Retinal pigment epithelial cell (primary cell): ENCODE measurements around the gene TSHZ2.

Experiments used
- DNase-seq: peaks from one replicate; pipeline ENCODE4 v3.0.0-alpha.2; 2010; ENCODE audit warnings: low read depth
- H3K4me3 ChIP-seq: 2 replicates; pipeline ENCODE4 v1.5.1; 2011; ENCODE audit warnings: mild to moderate bottlenecking, low read length, control low read depth, moderate library complexity
- TF ChIP-seq, protein P1 (sequence below): conservative IDR thresholded peaks from 2 replicates; pipeline ENCODE4 v1.5.1; 2011; ENCODE audit warnings: low read depth, low read length, control low read depth, inconsistent platforms

TSHZ2 gene

GRCh38 chr20:52984451-52984810 lies 12.3 kb downstream of the TSHZ2 start:
- TF ChIP-seq, protein P1, sequence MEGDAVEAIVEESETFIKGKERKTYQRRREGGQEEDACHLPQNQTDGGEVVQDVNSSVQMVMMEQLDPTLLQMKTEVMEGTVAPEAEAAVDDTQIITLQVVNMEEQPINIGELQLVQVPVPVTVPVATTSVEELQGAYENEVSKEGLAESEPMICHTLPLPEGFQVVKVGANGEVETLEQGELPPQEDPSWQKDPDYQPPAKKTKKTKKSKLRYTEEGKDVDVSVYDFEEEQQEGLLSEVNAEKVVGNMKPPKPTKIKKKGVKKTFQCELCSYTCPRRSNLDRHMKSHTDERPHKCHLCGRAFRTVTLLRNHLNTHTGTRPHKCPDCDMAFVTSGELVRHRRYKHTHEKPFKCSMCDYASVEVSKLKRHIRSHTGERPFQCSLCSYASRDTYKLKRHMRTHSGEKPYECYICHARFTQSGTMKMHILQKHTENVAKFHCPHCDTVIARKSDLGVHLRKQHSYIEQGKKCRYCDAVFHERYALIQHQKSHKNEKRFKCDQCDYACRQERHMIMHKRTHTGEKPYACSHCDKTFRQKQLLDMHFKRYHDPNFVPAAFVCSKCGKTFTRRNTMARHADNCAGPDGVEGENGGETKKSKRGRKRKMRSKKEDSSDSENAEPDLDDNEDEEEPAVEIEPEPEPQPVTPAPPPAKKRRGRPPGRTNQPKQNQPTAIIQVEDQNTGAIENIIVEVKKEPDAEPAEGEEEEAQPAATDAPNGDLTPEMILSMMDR, result no peak
- H3K4me3 ChIP-seq, result no peak overlapping the region
- DNase-seq, result no peak

- TF ChIP-seq, protein P1, result no peak
- no peak overlapping the region for H3K4me3 ChIP-seq
- peak; percentile 30 for DNase-seq
Measured at GRCh38 chr20:52985687-52986086, 13.5 kb downstream of the TSHZ2 start.

GRCh38 chr20:52987295-52987694 lies 15.1 kb downstream of the TSHZ2 start:
- TF ChIP-seq, protein P1, result no peak
- H3K4me3 ChIP-seq, result no peak overlapping the region
- DNase-seq, result no peak

DNA sequence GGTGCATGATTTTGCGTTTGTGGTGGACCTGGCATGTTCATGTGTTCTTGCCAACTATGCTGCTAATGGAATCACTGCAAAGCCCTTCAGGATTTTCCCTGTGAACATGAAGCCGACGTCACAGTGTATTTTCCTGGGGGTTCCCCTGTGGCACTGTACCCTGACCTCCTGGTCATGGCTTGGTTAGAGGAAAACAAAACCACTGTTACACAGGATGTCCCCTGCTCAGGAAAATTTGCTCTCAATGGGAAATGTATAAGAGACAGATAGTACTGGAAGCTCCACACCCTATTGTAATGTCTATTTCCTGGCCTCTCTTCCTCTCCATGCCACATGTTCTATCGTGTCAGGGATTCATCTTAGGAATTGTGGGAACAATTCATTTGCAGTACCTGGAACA lies 19.7 kb downstream of the TSHZ2 start:
- DNase-seq, result no peak
- TF ChIP-seq, protein P1, result no peak

DNA sequence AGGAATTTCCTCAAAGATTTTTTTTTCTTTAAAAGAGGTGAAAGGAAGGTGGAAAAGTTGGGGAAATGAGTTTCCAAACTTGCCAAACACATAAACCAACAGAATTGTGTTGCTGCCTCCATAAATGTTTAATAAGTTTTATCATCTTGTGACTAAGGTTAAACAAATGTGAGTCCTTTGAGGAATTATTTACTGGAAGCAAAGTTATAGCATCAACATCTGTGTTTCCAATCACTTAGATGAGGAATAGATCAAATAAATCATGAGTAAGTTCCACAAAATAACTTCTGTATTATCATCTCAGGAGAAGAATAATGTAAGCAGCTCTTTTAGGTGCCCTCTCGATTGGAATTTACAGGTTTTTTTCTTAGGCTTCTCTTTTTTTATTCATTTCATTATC lies 20.5 kb downstream of the TSHZ2 start:
- TF ChIP-seq, protein P1, result no peak
- DNase-seq, result no peak
- no peak overlapping the region for H3K4me3 ChIP-seq

More for the DNA sequence above, 19.7 kb downstream of the TSHZ2 start:
- H3K4me3 ChIP-seq, result no peak overlapping the region

GRCh38 chr20:52993076-52993475 lies 20.9 kb downstream of the TSHZ2 start:
- no peak for DNase-seq
- no peak overlapping the region for H3K4me3 ChIP-seq
- TF ChIP-seq, protein P1, result no peak

GRCh38 chr20:52994184-52994970 lies 22.2 kb downstream of the TSHZ2 start:
- TF ChIP-seq, protein P1, result no peak
- DNase-seq, result no peak
- no peak overlapping the region for H3K4me3 ChIP-seq
